DOHH2 (cell line): ENCODE results near the gene CA12.

Experiments used
- H3F3A ChIP-seq: fragments of 200-600 bp; sonication (generic), shearing (Covaris generic); 2 replicates; pipeline ENCODE4 v1.6.0; 2016; ENCODE audit warnings: antibody characterized with exemption, mild to moderate bottlenecking; ENCODE audit not compliant: control insufficient read depth, insufficient read depth
- H3K27ac ChIP-seq: fragments of 200-600 bp; sonication (generic); 2 replicates; pipeline ENCODE4 v1.5.1; 2014; ENCODE audit warnings: low read depth, mild to moderate bottlenecking, low read length, moderate library complexity
- H3K27me3 ChIP-seq: fragments of 200-600 bp; sonication (generic); 2 replicates; pipeline ENCODE4 v1.6.1; 2014; ENCODE audit warnings: mild to moderate bottlenecking, low read length, mixed read lengths; ENCODE audit not compliant: control insufficient read depth
- H3K36me3 ChIP-seq: fragments of 200-600 bp; sonication (generic); 2 replicates; pipeline ENCODE4 v1.6.1; 2014; ENCODE audit warnings: mild to moderate bottlenecking, low read length, moderate library complexity, mixed read lengths; ENCODE audit not compliant: control insufficient read depth
- H3K4me1 ChIP-seq: fragments of 200-600 bp; sonication (generic); 2 replicates; pipeline ENCODE4 v1.6.1; 2014; ENCODE audit warnings: mild to moderate bottlenecking, low read length, mixed read lengths; ENCODE audit not compliant: control insufficient read depth
- H3K4me2 ChIP-seq: fragments of 200-600 bp; sonication (generic); 2 replicates; pipeline ENCODE4 v1.6.0; 2014; ENCODE audit warnings: mild to moderate bottlenecking, low read length, moderate library complexity
- H3K4me3 ChIP-seq: fragments of 200-600 bp; sonication (generic); 2 replicates; pipeline ENCODE4 v1.5.1; 2014; ENCODE audit warnings: mild to moderate bottlenecking, low read length, mixed read lengths
- H3K79me2 ChIP-seq: fragments of 200-600 bp; sonication (generic); 2 replicates; pipeline ENCODE4 v1.6.1; 2014; ENCODE audit warnings: mild to moderate bottlenecking, low read length, mixed read lengths; ENCODE audit not compliant: control insufficient read depth
- H3K9me2 ChIP-seq: fragments of 200-600 bp; sonication (generic); replicated peaks from 2 replicates; pipeline ENCODE4 v1.6.1; 2014; ENCODE audit warnings: mild to moderate bottlenecking, low read length, mixed read lengths; ENCODE audit not compliant: control insufficient read depth
- H3K9me3 ChIP-seq: fragments of 200-600 bp; sonication (generic); 2 replicates; pipeline ENCODE4 v1.6.1; 2014; ENCODE audit warnings: antibody characterized with exemption, low read length, mixed read lengths; ENCODE audit not compliant: control insufficient read depth, insufficient read depth
- H4K20me1 ChIP-seq: fragments of 200-600 bp; sonication (generic); 2 replicates; pipeline ENCODE4 v1.6.0; 2014; ENCODE audit warnings: low read depth, mild to moderate bottlenecking, antibody characterized with exemption, low read length, moderate library complexity; ENCODE audit not compliant: control insufficient read depth, insufficient read depth
- EZH2phosphoT487 ChIP-seq: fragments of 200-600 bp; sonication (generic); IDR thresholded peaks from 2 replicates; pipeline ENCODE4 v1.6.1; 2017; ENCODE audit warnings: borderline replicate concordance, mild to moderate bottlenecking, antibody characterized with exemption, low read length, moderate library complexity, mixed read lengths
- TF ChIP-seq, protein P1 (sequence below): fragments of 200-600 bp; sonication (generic); IDR thresholded peaks from one replicate; pipeline ENCODE4 v1.5.1; 2014; ENCODE audit warnings: antibody characterized with exemption, mild to moderate bottlenecking, low read depth, low read length; ENCODE audit not compliant: poor library complexity, severe bottlenecking

Gene CA12

DNA sequence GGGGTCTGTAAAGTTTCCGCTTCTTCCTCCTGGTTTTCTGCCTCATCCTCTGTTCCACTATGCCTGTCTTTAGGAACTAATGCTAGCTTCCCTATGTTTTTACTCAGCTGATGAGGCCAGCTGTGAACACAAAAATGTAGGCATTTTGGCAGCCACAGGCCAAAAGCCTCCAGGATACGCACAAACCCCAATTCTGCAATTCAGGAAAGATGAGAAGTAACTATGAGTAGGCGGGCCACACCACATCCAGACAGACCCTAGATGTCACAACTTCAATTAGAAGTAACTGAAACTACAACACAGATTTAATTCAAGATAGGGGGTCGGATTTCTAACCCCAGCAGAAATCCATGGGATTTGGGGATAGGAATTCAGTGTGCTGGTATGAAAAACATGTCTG, 11.9 kb downstream of the CA12 start:
- Histone ChIP-seq H3K27ac (no peak overlapping the region), H3K4me2 (no peak overlapping the region), H3K4me3 (no peak overlapping the region), H4K20me1 (no peaks in the 10 kb centered on the region), H3K9me3 (no peaks in the 10 kb centered on the region), H3K36me3 (no peaks in the 10 kb centered on the region), H3K79me2 (no peaks in the 10 kb centered on the region), H3K27me3 (peaks cover 5% of the 10 kb centered on the region; the same call in 1 of the 2 replicates), H3K9me2 (no peaks in the 10 kb centered on the region), H3K4me1 (no peaks in the 10 kb centered on the region), H3F3A (no peaks in the 10 kb centered on the region)
- TF ChIP-seq EZH2phosphoT487, result no peak
- TF ChIP-seq, protein P1, sequence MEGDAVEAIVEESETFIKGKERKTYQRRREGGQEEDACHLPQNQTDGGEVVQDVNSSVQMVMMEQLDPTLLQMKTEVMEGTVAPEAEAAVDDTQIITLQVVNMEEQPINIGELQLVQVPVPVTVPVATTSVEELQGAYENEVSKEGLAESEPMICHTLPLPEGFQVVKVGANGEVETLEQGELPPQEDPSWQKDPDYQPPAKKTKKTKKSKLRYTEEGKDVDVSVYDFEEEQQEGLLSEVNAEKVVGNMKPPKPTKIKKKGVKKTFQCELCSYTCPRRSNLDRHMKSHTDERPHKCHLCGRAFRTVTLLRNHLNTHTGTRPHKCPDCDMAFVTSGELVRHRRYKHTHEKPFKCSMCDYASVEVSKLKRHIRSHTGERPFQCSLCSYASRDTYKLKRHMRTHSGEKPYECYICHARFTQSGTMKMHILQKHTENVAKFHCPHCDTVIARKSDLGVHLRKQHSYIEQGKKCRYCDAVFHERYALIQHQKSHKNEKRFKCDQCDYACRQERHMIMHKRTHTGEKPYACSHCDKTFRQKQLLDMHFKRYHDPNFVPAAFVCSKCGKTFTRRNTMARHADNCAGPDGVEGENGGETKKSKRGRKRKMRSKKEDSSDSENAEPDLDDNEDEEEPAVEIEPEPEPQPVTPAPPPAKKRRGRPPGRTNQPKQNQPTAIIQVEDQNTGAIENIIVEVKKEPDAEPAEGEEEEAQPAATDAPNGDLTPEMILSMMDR, result no peak

DNA sequence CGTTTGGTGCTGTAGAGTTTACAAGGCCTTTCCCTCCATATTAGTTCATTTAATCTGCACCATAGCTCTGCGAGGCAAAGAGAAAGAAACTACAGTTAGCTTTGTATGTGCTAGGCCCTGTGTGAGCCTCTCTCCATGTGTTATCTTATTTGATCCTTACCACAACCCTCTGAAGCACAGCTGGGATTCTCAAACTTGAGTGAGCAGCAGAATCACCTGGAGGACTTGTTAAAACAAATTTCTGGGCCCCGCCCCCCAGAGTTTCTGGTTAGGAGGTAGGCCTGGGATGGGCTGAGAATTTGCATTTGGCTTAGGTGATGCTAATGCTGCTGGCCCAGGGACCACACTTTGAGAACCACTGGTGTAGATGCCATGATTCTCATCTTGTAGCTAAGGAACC, 12.3 kb downstream of the CA12 start:
- Histone ChIP-seq H3K79me2 (no peaks in the 10 kb centered on the region), H3K4me1 (no peaks in the 10 kb centered on the region), H4K20me1 (no peaks in the 10 kb centered on the region), H3K4me2 (no peak overlapping the region), H3K27me3 (peaks cover 7% of the 10 kb centered on the region; the same call in 1 of the 2 replicates), H3K4me3 (no peak overlapping the region), H3K9me3 (no peaks in the 10 kb centered on the region), H3K9me2 (no peaks in the 10 kb centered on the region), H3K27ac (no peak overlapping the region), H3K36me3 (no peaks in the 10 kb centered on the region), H3F3A (no peaks in the 10 kb centered on the region)
- TF ChIP-seq, protein P1, result no peak
- no peak for TF ChIP-seq EZH2phosphoT487

DNA sequence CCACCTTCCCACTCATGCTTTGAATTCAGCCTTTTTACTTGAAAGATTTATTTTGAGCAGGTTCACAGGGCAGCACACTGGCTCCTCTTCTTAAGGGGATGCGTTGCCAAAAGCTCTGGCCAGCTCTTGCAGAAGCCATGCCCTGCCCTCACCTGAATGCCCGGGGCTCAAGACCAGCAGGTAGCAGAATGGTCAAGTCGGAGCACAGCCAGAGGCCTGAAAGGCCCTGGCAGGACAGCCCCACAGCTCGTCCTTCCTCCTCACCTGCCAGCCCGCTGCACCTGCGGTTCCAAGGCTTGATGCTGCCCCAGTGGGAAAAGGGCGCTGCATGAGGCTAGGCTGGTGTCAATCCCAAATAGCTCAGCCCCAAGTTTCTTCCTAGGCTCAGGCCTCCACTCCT, 13.1 kb downstream of the CA12 start:
- Histone ChIP-seq H3K27ac (no peak overlapping the region), H3K4me1 (no peaks in the 10 kb centered on the region), H3K4me3 (no peak overlapping the region)

More for the DNA sequence above, 13.1 kb downstream of the CA12 start:
- Histone ChIP-seq H3K27me3 (peaks cover 7% of the 10 kb centered on the region), H3K9me2 (no peaks in the 10 kb centered on the region), H3K36me3 (no peaks in the 10 kb centered on the region), H3K9me3 (no peaks in the 10 kb centered on the region), H3K4me2 (no peak overlapping the region), H3F3A (no peaks in the 10 kb centered on the region), H3K79me2 (no peaks in the 10 kb centered on the region), H4K20me1 (no peaks in the 10 kb centered on the region)
- TF ChIP-seq, protein P1, result no peak
- TF ChIP-seq EZH2phosphoT487, result no peak
